IMR-90 (cell line): ENCODE measurements around the gene EVI5. TPM values are rescaled to one million over a fixed set of nuclear protein-coding genes. Genes with fewer than 3 reads are reported as not detected.

Experiments used
- ATAC-seq: fragments of 200-7000 bp; cut with Tn5 transposase; 2 replicates; pipeline ENCODE4 v1.9.1; 2020; ENCODE audit warnings: low read depth, mild to moderate bottlenecking, moderate library complexity
- BruUV-seq: library from RNA; stranded (reverse); fragments of 400-500 nt; replicated peaks from 2 replicates; lab custom pipeline; 2021; lab: Mats Ljungman, UMichigan
- CTCF ChIA-PET: fragments of 300-600 bp; formaldehyde crosslinking; extraction: SDS; loops from one replicate; lab custom pipeline; 2021; ENCODE audit warnings: antibody characterized with exemption; lab: Yijun Ruan, JAX
- POLR2A ChIA-PET: fragments of 300-600 bp; sonication (Branson Sonifier 250); formaldehyde crosslinking; loops from one replicate; lab custom pipeline; 2022; ENCODE audit warnings: antibody characterized with exemption; ENCODE audit not compliant: unreplicated experiment; lab: Charles Lee
- DNase-seq: peaks from one replicate; pipeline ENCODE4 v3.0.0; 2013
- H2AFZ ChIP-seq: replicated peaks from 2 replicates; pipeline ENCODE3; 2013; ENCODE audit warnings: low read length, mild to moderate bottlenecking; ENCODE audit not compliant: poor library complexity
- H2AK5ac ChIP-seq: 2 replicates; pipeline ENCODE4 v1.6.1; 2013; ENCODE audit warnings: low read depth, low read length, inconsistent platforms
- H2AK9ac ChIP-seq: replicated peaks from 2 replicates; pipeline ENCODE3; 2013; ENCODE audit warnings: mild to moderate bottlenecking, low read depth, low read length, moderate library complexity; ENCODE audit not compliant: poor library complexity
- H2BK120ac ChIP-seq: 2 replicates; pipeline ENCODE4 v1.6.1; 2013; ENCODE audit warnings: low read depth, low read length, inconsistent platforms
- H2BK15ac ChIP-seq: 3 replicates; pipeline ENCODE4 v1.6.1; 2013; ENCODE audit warnings: low read depth, low read length, inconsistent platforms
- H2BK20ac ChIP-seq: 2 replicates; pipeline ENCODE4 v1.6.1; 2013; ENCODE audit warnings: low read depth, mild to moderate bottlenecking, inconsistent platforms, low read length, moderate library complexity
- H2BK5ac ChIP-seq: 2 replicates; pipeline ENCODE4 v1.6.1; 2013; ENCODE audit warnings: mild to moderate bottlenecking, low read depth, low read length, inconsistent platforms; ENCODE audit not compliant: poor library complexity, severe bottlenecking
- H3K14ac ChIP-seq: replicated peaks from 2 replicates; pipeline ENCODE4 v1.6.1; 2013; ENCODE audit warnings: low read depth, low read length, inconsistent platforms
- H3K18ac ChIP-seq: 2 replicates; pipeline ENCODE4 v1.6.1; 2013; ENCODE audit warnings: low read depth, low read length, control low read depth
- H3K23ac ChIP-seq: 2 replicates; pipeline ENCODE4 v1.6.1; 2013; ENCODE audit warnings: low read depth, low read length, inconsistent platforms
- H3K27ac ChIP-seq: 2 replicates; pipeline ENCODE4 v1.5.1; 2013; ENCODE audit warnings: mild to moderate bottlenecking, control low read depth, low read length; ENCODE audit not compliant: insufficient read depth
- H3K27me3 ChIP-seq: 2 replicates; pipeline ENCODE4 v1.6.1; 2013; ENCODE audit warnings: low read length; ENCODE audit not compliant: control insufficient read depth, insufficient read depth
- H3K36me3 ChIP-seq: 2 replicates; pipeline ENCODE4 v1.6.1; 2013; ENCODE audit warnings: low read length, mixed read lengths; ENCODE audit not compliant: control insufficient read depth, insufficient read depth
- H3K4ac ChIP-seq: 2 replicates; pipeline ENCODE4 v1.6.1; 2013; ENCODE audit warnings: low read depth, low read length, inconsistent platforms
- H3K4me1 ChIP-seq: 2 replicates; pipeline ENCODE4 v1.6.1; 2013; ENCODE audit warnings: low read length, mixed read lengths; ENCODE audit not compliant: control insufficient read depth, insufficient read depth
- H3K4me2 ChIP-seq: 2 replicates; pipeline ENCODE4 v1.6.1; 2013; ENCODE audit warnings: low read depth, mild to moderate bottlenecking, control low read depth, low read length, moderate library complexity
- H3K4me3 ChIP-seq: 2 replicates; pipeline ENCODE4 v1.5.1; 2013; ENCODE audit warnings: low read depth, mild to moderate bottlenecking, control low read depth, low read length, moderate library complexity; ENCODE audit not compliant: insufficient read depth
- H3K56ac ChIP-seq: 2 replicates; pipeline ENCODE4 v1.6.1; 2013; ENCODE audit warnings: low read length, inconsistent platforms; ENCODE audit not compliant: insufficient read depth; ENCODE audit errors: extremely low read depth
- H3K79me1 ChIP-seq, 2 experiments: 2 replicates each; pipeline ENCODE4 v1.6.1; 2013; ENCODE audit warnings: low read length in 2 of 2, inconsistent platforms in 1 of 2, low read depth in 1 of 2
- H3K9ac ChIP-seq: 2 replicates; pipeline ENCODE4 v1.6.1; 2013; ENCODE audit warnings: low read depth, low read length, control low read depth
- H3K9me1 ChIP-seq: 2 replicates; pipeline ENCODE4 v1.6.1; 2013; ENCODE audit warnings: low read length, inconsistent platforms; ENCODE audit not compliant: insufficient read depth
- H3K9me3 ChIP-seq: 2 replicates; pipeline ENCODE4 v1.6.1; 2013; ENCODE audit warnings: low read length; ENCODE audit not compliant: control insufficient read depth, insufficient read depth
- H4K20me1 ChIP-seq: 2 replicates; pipeline ENCODE4 v1.6.1; 2013; ENCODE audit warnings: low read length, inconsistent platforms; ENCODE audit not compliant: insufficient read depth
- H4K5ac ChIP-seq: 2 replicates; pipeline ENCODE4 v1.6.1; 2013; ENCODE audit warnings: mild to moderate bottlenecking, low read depth, low read length, control low read depth
- H4K8ac ChIP-seq, 2 experiments: 2 replicates each; pipeline ENCODE4 v1.6.1; 2013; ENCODE audit warnings: low read depth in 2 of 2, low read length in 2 of 2, control low read depth in 1 of 2, inconsistent platforms in 1 of 2
- H4K91ac ChIP-seq: 2 replicates; pipeline ENCODE4 v1.6.1; 2013; ENCODE audit warnings: low read depth, low read length, inconsistent platforms; ENCODE audit not compliant: insufficient read depth
- BHLHE40 ChIP-seq: fragments of 150-350 bp; IDR thresholded peaks from 2 replicates; pipeline ENCODE4 v1.6.1; 2016; ENCODE audit warnings: mild to moderate bottlenecking, low read depth, low read length
- RCOR1 ChIP-seq: IDR thresholded peaks from 2 replicates; pipeline ENCODE4 v1.6.1; 2012; ENCODE audit warnings: mild to moderate bottlenecking, low read length, improper control_type of control experiment; ENCODE audit not compliant: insufficient replicate concordance
- dilution Hi-C: fragments of 300-500 bp; cut with HindIII; formaldehyde crosslinking; loops from one replicate; pipeline ENCODE4 v1.14.3; 2018; ENCODE audit warnings: low sequenced_read_pairs; ENCODE audit not compliant: unreplicated experiment
- in situ Hi-C: fragments of 300-500 bp; cut with MboI; formaldehyde crosslinking; loops from 3 replicates; pipeline ENCODE4 v1.14.3; 2019; ENCODE audit warnings: low sequenced_read_pairs, inconsistent platforms, mixed read lengths
- intact Hi-C: fragments of 100-400 bp; cut with micrococcal nuclease; formaldehyde crosslinking; loops from 2 replicates; pipeline ENCODE4 v1.10.0; 2022
- polyA plus RNA-seq, 3 experiments: library from polyadenylated mRNA; depleted of rRNA; stranded (reverse); fragments of >200 nt; gene quantifications; 2 replicates each; pipeline ENCODE4 v1.2.3, GENCODE V29; 2012; ENCODE audit warnings: low replicate concordance in 1 of 3
- total RNA-seq: library from RNA; depleted of rRNA; stranded (reverse); fragments of >200 nt; gene quantifications from 2 replicates; pipeline ENCODE4 v1.2.3, GENCODE V29; 2012

Gene EVI5
- total and polyA plus RNA-seq, 2 of the 4 experiments (the other 2 are of a cell fraction) = 13.9 to 26.9 TPM

DNA sequence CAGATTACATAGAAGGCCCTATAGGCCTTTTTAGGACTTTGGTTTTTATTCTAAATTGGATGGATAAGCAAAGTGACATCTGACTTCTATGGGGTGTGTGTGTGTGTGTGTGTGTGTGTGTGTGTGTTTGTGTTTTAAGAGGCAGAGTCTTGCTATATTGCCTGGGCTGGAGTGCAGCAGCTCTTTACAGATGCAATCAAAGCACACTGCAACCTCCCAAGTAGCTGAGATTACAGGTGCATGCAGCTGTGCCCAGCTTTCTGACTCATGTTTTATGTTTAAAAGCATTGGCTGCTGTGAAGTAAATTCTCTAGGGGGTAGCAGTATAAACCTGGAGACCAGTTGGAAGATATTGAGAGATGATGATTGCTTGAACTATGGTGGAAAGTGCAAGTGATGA, 12.4 kb upstream of the EVI5 start:
- H4K20me1 ChIP-seq = no peaks in the 10 kb centered on the region
- peak; percentile 74 for DNase-seq
- H3K4me1 ChIP-seq = peaks cover 9% of the 10 kb centered on the region; the same call in 1 of the 2 replicates
- peak overlapping the region; percentile 39 for H2AFZ ChIP-seq
- intact Hi-C loops (no loop called here), dilution Hi-C loops (no loop called here), in situ Hi-C loops (no loop called here)
- peak overlapping the region; percentile 58; the same call in 1 of the 3 replicates for H2BK15ac ChIP-seq
- no peaks in the 10 kb centered on the region for H3K36me3 ChIP-seq
- CTCF ChIA-PET = interaction anchor here (1.1 kb wide), 1 partner anchor 12 kb away, joined by 3 read pairs; the partner anchor contains the start of gene EVI5
- no peak overlapping the region for H2AK5ac ChIP-seq
- H3K4ac ChIP-seq = no peak overlapping the region; the same call in 1 of the 2 replicates
- H3K79me1 ChIP-seq = no peaks in the 10 kb centered on the region
- H3K18ac ChIP-seq = peak overlapping the region; percentile 21; the same call in 1 of the 2 replicates
- peak overlapping the region; percentile 77 for H2BK5ac ChIP-seq
- H3K27me3 ChIP-seq = no peaks in the 10 kb centered on the region
- TF ChIP-seq RCOR1 = peak; percentile 24
- TF ChIP-seq BHLHE40 = no peak
- POLR2A ChIA-PET = no interaction called here
- no peak overlapping the region for H4K91ac ChIP-seq
- no TSS peak for BruUV-seq
- H4K8ac ChIP-seq = peak overlapping the region in 1 of 2 experiments; percentile 22; a peak in 2 of 4 replicates
- peak; percentile 18 for ATAC-seq
- H3K9me1 ChIP-seq = peaks cover 6% of the 10 kb centered on the region; the same call in 1 of the 2 replicates
- H3K4me2 ChIP-seq = no peak overlapping the region
- no peak overlapping the region for H3K23ac ChIP-seq
- no peak overlapping the region for H3K27ac ChIP-seq
- no peak overlapping the region for H3K9ac ChIP-seq
- peak overlapping the region; percentile 68; the same call in 1 of the 2 replicates for H2BK20ac ChIP-seq
- H4K5ac ChIP-seq = no peak overlapping the region
- H3K14ac ChIP-seq = 0 out of 2 replicates have a peak overlapping the region, but pooled peaks have one; percentile 16
- H3K56ac ChIP-seq = no peak overlapping the region
- peaks cover 6% of the 10 kb centered on the region; the same call in 1 of the 2 replicates for H3K9me3 ChIP-seq
- no peak overlapping the region for H3K4me3 ChIP-seq
- H2BK120ac ChIP-seq = peak overlapping the region; percentile 64; the same call in 1 of the 2 replicates
- H2AK9ac ChIP-seq = no peak overlapping the region
